Ovary (tissue), 3 donors: ENCODE data around the gene C16orf96.

Source experiments
- CTCF ChIP-seq, 3 donors: fragments of 450-650 bp in 2 of 3; fragments of 200-600 bp in 1 of 3; IDR thresholded peaks; one replicate each; pipeline versions ENCODE4 v1.5.1 to v1.8.0; 2016 to 2022; ENCODE audit warnings: antibody characterized with exemption in 3 of 3, mild to moderate bottlenecking in 1 of 3
- EP300 ChIP-seq: sonication (generic); formaldehyde crosslinking; IDR thresholded peaks from one replicate; pipeline ENCODE4 v1.6.1; 2017; ENCODE audit warnings: antibody characterized with exemption
- POLR2A ChIP-seq: fragments of 450-650 bp; IDR thresholded peaks from one replicate; pipeline ENCODE4 v1.6.1; 2017; ENCODE audit warnings: antibody characterized with exemption, mild to moderate bottlenecking, moderate library complexity
- donor health status: DM: no; HTN: no; CAD: no.

GRCh38 chr16:4637501-4638166 is 81.5 kb downstream of the C16orf96 start:
- TF ChIP-seq CTCF (IDR thresholded peaks at IDR 0.05) (no peak), POLR2A (no peak), EP300 (no peak)
